HCEC 1CT (cell line): ENCODE data around the gene NPHS2.
"Not testable (repeated sequence)": the region's sequence is repeated elsewhere in the genome, so short reads cannot be mapped to it uniquely, and the experiment has no call there.

Source experiments
- DNase-seq: peaks from one replicate; pipeline ENCODE4 v3.0.0-alpha.2; 2017

Gene NPHS2

DNA sequence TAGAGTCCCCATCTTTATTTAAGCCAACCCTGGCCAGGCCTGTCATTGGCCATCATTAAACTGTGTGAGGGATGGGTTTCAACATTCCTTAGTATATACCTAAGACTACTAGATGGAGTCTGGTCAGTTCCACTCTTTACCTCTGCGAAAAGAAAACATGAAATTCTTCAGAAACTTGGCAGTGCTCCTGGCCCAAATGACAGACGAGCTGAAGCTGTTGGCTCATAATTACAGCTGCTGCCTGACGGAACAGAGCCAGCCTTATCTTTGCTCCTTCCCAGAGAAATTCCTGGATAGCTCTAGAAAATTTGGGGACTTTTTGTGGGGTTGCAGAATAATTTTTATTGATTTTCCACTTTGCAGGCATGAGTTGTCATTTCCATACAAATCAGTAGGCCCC is 30.4 kb downstream of the NPHS2 start:
- no peak for DNase-seq

DNA sequence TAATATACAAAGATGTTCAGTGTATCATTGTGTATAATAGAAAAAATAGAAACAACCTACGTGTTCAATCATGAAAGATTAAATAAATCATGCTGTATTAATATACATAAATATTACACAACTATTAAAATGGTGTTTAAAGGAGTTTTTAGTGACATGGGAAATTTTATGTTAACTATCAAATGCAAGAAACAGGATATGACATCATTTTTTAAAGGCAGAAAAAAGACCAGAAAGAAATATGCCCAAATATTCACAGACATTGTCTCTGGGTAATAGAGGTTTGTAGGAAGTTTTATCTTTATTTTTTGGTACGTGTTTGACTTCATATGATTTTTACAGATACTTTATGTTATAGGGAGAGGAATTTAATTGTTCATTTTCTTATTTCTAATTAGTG is 34.0 kb downstream of the NPHS2 start:
- DNase-seq = no peak

DNA sequence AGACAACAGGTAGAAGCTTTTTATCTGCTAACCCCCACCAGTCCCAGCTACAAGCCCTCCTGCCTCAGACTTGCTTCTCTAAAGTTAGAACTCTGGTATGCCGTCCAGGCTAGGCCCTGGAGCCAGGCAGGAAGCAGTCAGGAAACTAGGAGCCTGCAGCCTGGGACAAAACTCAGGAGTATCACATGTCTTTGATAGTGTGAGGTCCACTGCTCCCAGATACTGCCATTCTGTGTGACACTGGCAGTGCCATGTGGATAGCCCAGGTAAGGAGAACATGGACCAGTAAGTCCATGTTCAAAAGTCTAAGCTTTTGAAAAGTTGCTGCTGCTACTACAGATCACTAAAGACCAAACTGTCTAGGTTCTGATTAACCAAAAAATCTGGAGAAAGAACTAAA is 45.4 kb downstream of the NPHS2 start:
- DNase-seq = no peak

DNA sequence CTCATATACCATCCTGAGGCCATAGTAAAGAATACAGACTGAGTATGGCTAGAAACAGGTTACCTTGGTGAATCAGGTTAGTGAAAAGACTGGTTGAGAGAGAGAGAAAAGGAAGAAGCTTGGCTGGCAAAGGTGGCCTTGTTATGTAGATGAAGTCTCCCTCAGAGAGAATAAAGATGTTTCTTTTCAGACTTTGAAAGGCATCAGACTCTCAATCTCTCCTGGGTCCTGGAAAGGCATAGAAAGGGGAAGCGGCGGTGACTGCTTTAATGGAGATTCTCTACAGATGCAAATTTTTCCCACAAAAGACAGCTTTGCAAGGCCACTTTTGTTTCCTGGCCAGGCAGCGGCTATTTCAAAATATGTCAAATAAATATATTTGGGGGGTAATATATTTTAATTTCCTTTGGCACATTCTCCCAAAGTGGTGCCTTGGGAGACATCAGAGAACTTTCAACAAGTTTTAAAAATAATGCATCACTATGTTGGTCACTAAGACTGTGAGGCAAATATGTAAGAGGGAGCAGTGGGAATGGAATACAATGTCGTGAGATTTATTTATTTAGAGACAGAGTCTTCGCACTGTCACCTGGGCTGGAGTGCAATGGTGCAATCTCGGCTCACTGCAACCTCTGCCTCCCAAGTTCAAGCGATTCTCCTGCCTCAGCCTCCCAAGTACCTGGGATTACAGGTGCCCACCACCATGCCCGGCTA is 46.1 kb downstream of the NPHS2 start:
- DNase-seq = no peak

DNA sequence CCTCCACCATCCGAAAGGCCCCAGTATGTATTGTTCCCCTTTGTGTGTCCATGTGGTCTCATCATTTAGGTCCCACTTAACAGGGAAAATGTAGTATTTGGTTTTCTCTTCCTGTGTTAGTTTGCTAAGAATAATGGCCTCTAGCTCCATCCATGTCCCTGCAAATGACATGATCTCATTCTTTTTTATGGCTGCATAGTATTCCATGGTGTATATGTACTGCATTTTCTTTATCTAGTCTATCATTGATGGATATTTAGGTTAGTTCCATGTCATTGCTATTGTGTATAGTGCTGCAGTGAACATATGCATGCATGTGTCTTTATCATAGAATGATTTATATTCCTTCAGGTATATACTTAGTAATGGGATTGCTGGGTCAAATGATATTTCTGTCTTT is 57.2 kb downstream of the NPHS2 start:
- not testable (repeated sequence) for DNase-seq

DNA sequence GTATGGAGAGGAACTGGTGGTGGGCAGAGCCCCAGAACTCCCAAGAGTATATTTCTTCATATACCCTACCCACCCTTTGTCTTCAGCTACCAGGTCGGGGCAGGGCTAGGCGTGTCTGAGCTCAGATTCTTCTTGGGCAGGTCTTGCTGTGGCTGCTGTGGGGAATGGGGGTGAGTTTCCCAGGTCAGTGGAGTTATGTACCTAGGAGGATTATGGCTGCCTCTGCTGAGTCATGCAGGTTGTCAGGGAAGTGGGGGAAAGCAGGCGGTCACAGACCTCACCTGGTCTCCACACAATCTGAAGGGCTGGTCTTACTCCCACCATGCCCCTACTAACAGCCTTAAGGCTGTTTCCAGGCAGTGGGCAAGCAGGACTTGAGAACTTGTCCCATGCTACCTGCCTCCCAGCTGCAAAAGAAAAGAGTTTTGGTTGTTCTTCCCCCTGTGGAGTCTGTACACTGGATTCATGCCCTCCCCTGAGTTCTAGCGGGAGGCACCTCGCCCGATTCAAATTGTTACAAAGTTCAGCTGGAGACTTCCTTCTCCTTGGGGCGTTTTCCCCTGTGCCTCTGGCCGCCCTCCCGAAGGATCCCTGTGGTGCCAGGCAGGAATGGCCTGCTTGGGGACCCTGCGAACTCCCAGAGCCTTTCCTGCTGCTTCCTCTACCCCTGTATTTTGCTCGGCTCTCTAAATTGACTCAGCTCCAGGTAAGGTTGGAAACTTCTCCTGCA is 58.6 kb downstream of the NPHS2 start:
- DNase-seq = no peak

DNA sequence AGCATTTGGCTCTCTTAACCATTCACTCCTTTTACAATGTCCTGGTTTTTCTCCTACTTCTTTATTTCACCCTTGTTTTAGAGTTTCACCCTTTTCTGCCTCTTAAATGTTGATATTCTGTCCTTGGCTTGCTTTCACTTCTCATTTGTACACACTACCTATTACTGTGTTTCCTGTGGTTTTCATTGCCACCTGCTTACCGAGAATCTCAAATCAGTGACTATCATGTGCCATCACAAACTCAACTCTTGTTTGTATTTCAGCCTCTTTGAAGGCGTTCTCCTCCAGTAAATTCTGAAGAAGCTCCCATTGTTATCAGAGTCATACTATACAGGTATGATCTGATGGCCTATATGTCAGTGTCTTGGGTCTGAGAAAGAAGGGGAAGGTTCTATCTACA is 65.7 kb downstream of the NPHS2 start:
- no peak for DNase-seq

DNA sequence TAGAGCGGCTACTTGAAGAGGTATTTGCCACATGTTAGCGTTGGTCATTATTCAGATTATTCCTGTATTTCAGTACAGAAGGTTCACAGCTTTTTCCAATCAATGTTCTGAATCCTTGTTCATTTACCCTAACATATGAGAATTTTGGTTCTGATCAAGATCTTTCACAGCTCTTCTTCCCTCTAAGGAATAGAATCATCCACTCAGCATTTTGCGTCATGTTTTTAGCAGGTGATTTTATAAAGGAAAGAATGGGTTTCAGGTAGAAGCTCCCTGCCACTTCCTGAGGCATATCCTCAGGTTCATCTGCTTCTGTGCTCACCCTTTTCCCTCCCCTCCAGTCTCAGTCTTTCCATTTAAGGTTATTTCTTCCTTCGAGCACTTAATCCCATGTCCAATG is 66.4 kb downstream of the NPHS2 start:
- DNase-seq = no peak

DNA sequence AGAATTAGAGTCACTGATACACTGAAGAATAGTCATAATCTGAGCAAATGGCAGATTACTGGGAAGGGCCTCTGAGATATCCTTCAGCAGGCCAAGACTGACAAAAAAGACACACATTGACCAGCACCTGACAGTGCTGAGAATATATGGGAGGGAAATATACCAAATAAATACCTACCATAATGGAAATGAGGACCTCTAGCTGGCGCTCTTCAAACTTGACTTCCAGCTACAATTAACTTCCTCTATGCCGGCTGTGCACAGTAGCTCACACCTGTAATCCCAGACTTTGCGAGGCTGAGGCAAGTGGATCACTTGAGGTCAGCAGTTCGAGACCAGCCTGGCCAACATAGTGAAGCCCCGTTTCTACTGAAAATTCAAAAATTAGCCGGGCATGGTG is 69.5 kb downstream of the NPHS2 start:
- DNase-seq = no peak
